Measurements from ENCODE around the gene UBE2J2.

The UBE2J2 gene

GRCh38 chr1:1208713-1209433, 64.8 kb downstream of the UBE2J2 start:
- DNase-seq, result peak; percentile 22

- DNase-seq, result no peak
Observed at GRCh38 chr1:1207571-1207892, 66.1 kb downstream of the UBE2J2 start.

- no peak for DNase-seq
Observed at GRCh38 chr1:1206966-1207531, 66.6 kb downstream of the UBE2J2 start.

GRCh38 chr1:1206376-1206965, 67.2 kb downstream of the UBE2J2 start, which contains the start of gene TNFRSF18:
Gene TNFRSF18 (minus strand): TSS chr1:1206592. CDS start chr1:1206571, 21 bp downstream.
- DNase-seq, result no peak

- no peak for DNase-seq
Observed at GRCh38 chr1:1205769-1206375, 67.8 kb downstream of the UBE2J2 start.

- DNase-seq, result no peak
Observed at GRCh38 chr1:1204998-1205768, 68.5 kb downstream of the UBE2J2 start.

- no peak for DNase-seq
Observed at GRCh38 chr1:1204425-1204920, 69.2 kb downstream of the UBE2J2 start.

All from MV-4-11 (cell line).